ENCODE results near the gene PTPRJ. TPM values are rescaled to one million over a fixed set of nuclear protein-coding genes. Genes with fewer than 3 reads are reported as not detected.
A peak's percentile ranks its signal among the peaks of the same experiment; 100 is the strongest.

The PTPRJ gene
- total RNA-seq, 6 experiments from 2014 or later = 12.5 to 33.0 (median 19.8) TPM

DNA sequence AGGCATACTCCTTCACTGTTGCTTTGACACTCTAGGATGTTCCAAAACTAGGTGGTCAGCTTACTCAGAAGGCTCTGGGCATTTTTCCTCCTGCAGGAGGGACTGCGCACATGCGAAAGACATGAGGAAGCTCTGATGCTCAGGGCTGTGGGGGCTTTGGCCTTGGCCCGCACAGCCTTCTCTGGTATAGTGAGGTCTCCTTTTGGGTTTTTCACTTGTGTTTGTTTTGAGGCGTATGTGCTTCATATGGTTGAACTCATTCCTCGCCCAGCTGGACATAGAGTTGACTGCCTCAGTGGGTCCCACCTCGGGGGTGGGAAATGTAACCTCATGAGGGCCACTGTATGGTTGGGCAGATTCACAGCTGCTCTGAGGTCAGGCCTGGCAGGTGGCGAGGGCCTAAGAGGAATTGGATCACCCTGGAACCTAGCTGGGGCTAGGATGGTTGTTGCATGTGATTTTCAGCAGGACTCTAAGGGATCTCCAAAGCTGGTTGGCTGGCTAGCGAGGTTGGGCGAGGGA lies 63.7 kb downstream of the PTPRJ start:
- H3K36me3 ChIP-seq = no peaks in the 10 kb centered on the region
- no peaks in the 10 kb centered on the region for H3K27me3 ChIP-seq
- peaks cover 0 to 44% (median 5%) of the 10 kb centered on the region in 4 donors for H3K4me1 ChIP-seq
- ATAC-seq = no peak
- no peak for DNase-seq
- TF ChIP-seq POLR2A (IDR thresholded peaks at IDR 0.05) = no peak
- TF ChIP-seq, protein P1, sequence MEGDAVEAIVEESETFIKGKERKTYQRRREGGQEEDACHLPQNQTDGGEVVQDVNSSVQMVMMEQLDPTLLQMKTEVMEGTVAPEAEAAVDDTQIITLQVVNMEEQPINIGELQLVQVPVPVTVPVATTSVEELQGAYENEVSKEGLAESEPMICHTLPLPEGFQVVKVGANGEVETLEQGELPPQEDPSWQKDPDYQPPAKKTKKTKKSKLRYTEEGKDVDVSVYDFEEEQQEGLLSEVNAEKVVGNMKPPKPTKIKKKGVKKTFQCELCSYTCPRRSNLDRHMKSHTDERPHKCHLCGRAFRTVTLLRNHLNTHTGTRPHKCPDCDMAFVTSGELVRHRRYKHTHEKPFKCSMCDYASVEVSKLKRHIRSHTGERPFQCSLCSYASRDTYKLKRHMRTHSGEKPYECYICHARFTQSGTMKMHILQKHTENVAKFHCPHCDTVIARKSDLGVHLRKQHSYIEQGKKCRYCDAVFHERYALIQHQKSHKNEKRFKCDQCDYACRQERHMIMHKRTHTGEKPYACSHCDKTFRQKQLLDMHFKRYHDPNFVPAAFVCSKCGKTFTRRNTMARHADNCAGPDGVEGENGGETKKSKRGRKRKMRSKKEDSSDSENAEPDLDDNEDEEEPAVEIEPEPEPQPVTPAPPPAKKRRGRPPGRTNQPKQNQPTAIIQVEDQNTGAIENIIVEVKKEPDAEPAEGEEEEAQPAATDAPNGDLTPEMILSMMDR (IDR thresholded peaks at IDR 0.05) = no peak
- H3K4me3 ChIP-seq = no peak overlapping the region
- no peaks in the 10 kb centered on the region for H3K9me3 ChIP-seq
- no peak overlapping the region for H3K27ac ChIP-seq
- intact Hi-C loops (cut with DNase I) = no loop called here
- 82% methylated on average over 2 of the region's 9 CpGs for WGBS (ENCODE audit: insufficient coverage, low coverage, low lambda C conversion rate, missing lambda C conversion rate)

DNA sequence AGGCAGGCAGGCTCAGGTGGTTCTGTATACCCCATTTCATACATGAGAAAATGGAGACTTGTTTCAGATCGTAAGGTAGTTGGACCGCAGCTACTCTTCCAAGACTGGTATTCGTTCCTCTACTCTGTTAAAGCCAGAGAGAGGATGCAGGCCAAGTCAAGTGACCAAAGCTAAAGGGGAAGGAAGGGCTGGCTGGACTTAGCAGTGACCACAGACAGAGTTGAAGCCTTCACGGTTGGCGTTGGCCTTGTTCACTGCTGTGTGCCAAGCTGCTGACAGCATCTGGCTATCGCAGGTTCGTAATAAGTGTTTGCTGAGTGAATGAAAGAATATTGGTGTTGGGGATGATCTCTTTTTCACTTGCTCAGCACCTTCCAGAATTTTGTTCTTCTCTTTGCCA lies 64.2 kb downstream of the PTPRJ start:
- no peak for DNase-seq
- intact Hi-C loops (cut with DNase I) = no loop called here
- WGBS (ENCODE audit: insufficient coverage, low coverage, low lambda C conversion rate, missing lambda C conversion rate) = 78% methylated on average over 6 of the region's 7 CpGs
- peak; percentile 41 to 64 (median 60) for ATAC-seq
- Histone ChIP-seq H3K36me3 (no peaks in the 10 kb centered on the region), H3K27me3 (no peaks in the 10 kb centered on the region), H3K4me1 (peaks cover 0 to 43% (median 5%) of the 10 kb centered on the region in 4 donors), H3K27ac (no peak overlapping the region), H3K9me3 (no peaks in the 10 kb centered on the region), H3K4me3 (no peak overlapping the region)
- TF ChIP-seq, protein P1 (IDR thresholded peaks at IDR 0.05) = no peak
- TF ChIP-seq POLR2A (IDR thresholded peaks at IDR 0.05) = no peak

DNA sequence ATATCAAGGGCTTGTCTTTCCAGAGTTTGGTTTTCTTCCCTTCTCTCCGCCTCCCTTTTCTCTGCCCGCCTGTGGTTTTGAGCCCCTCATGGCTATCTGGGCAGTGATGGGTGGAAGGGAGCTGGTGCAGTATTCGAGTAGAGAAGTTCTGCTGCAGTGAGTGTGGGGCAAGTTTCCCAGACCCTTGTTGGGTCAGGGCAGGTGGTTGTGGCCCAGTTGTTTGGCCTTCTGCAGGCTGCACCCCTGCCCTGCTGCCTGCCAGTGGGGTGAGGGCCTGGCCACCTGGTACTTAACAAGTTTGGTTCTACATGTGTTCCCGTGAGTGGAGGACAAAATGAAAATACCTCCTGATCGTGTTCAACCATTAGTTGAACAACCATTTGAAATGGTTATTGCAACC lies 65.2 kb downstream of the PTPRJ start:
- intact Hi-C loops (cut with DNase I) = no loop called here
- peaks cover 0 to 43% (median 5%) of the 10 kb centered on the region in 4 donors for H3K4me1 ChIP-seq
- no peaks in the 10 kb centered on the region for H3K36me3 ChIP-seq
- no peaks in the 10 kb centered on the region for H3K27me3 ChIP-seq
- H3K9me3 ChIP-seq = no peaks in the 10 kb centered on the region
- WGBS (ENCODE audit: insufficient coverage, low coverage, low lambda C conversion rate, missing lambda C conversion rate) = no CpG with 5 or more reads among the region's 5 CpGs
- H3K27ac ChIP-seq = no peak overlapping the region
- no peak for ATAC-seq
- H3K4me3 ChIP-seq = no peak overlapping the region
- no peak for DNase-seq
- TF ChIP-seq, protein P1 (IDR thresholded peaks at IDR 0.05) = no peak
- TF ChIP-seq POLR2A (IDR thresholded peaks at IDR 0.05) = no peak

DNA sequence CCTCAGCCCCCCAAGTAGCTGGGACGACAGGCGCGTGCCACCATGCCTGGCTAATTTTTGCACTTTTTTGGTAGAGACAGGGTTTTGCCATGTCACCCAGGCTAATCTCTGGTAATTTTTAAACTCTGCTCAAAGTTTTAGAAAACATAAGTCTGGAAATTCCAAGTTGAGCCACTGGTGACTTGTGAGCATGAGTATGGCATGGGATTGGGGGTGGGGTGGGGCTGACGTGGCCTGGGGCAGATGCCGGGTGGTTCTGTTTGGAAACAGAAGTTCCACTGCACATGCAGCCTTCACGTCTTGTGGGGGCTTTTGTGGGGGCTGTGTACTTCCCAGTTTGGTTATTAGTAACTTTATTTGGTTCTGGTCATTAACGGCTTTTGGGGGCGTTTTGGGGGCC lies 67.3 kb downstream of the PTPRJ start:
- Histone ChIP-seq H3K27ac (no peak overlapping the region), H3K9me3 (no peaks in the 10 kb centered on the region), H3K36me3 (no peaks in the 10 kb centered on the region), H3K4me3 (no peak overlapping the region), H3K4me1 (peaks cover 0 to 29% (median 0%) of the 10 kb centered on the region in 4 donors), H3K27me3 (no peaks in the 10 kb centered on the region)
- ATAC-seq = peak in 1 of 4 donors; percentile 12
- TF ChIP-seq POLR2A (IDR thresholded peaks at IDR 0.05) = no peak
- TF ChIP-seq, protein P1 (IDR thresholded peaks at IDR 0.05) = no peak
- no peak for DNase-seq
- intact Hi-C loops (cut with DNase I) = no loop called here
- WGBS (ENCODE audit: insufficient coverage, low coverage, low lambda C conversion rate, missing lambda C conversion rate) = 63% methylated on average over 8 of the region's 8 CpGs

DNA sequence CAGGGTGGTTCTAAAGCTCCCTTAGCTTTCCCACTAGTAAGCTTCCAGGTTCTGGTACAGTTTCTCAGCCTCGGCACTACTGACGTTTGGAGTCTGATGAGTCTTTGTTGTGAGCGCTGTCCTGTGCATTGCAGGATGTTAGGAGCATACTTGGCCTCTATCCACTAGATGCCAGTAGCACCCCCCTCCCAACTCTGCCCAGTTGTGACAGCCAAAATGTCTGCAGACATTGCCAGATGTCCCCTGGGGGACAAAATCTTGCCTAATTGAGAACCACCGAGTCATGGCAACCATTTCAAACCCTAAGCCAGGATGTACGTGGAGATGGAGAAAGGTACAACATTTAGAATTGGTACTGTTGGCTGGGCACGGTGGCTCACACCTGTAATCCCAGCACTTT lies 68.7 kb downstream of the PTPRJ start:
- Histone ChIP-seq H3K27me3 (no peaks in the 10 kb centered on the region), H3K4me1 (peaks cover 0 to 23% (median 0%) of the 10 kb centered on the region in 4 donors), H3K27ac (no peak overlapping the region), H3K9me3 (no peaks in the 10 kb centered on the region), H3K36me3 (no peaks in the 10 kb centered on the region), H3K4me3 (no peak overlapping the region)
- no peak for TF ChIP-seq POLR2A (IDR thresholded peaks at IDR 0.05)
- TF ChIP-seq, protein P1 (IDR thresholded peaks at IDR 0.05) = no peak
- intact Hi-C loops (cut with DNase I) = no loop called here
- 89% methylated on average over 3 of the region's 6 CpGs for WGBS (ENCODE audit: insufficient coverage, low coverage, low lambda C conversion rate, missing lambda C conversion rate)
- ATAC-seq (no peak), DNase-seq (no peak)

Measured in right lobe of liver (tissue), 6 donors.